HepG2 (cell line): ENCODE results near the gene CYP4A22. TPM values are rescaled to one million over a fixed set of nuclear protein-coding genes. Genes with fewer than 3 reads are reported as not detected.
A peak's percentile ranks its signal among the peaks of the same experiment; 100 is the strongest.

Source experiments
- ATAD3A ChIP-seq: sonication (generic); formaldehyde crosslinking; IDR thresholded peaks from 2 replicates; pipeline ENCODE4 v1.4.0; 2020; ENCODE audit warnings: missing genetic modification reagents
- BRD4 ChIP-seq: sonication (generic); formaldehyde crosslinking; IDR thresholded peaks from 2 replicates; pipeline ENCODE4 v1.4.0; 2020; ENCODE audit warnings: missing genetic modification reagents
- CBFB ChIP-seq: sonication (generic); formaldehyde crosslinking; IDR thresholded peaks from 2 replicates; pipeline ENCODE4 v1.4.0; 2020; ENCODE audit warnings: missing genetic modification reagents
- FLYWCH1 ChIP-seq: sonication (generic); formaldehyde crosslinking; IDR thresholded peaks from 2 replicates; pipeline ENCODE4 v1.8.1; 2023; ENCODE audit warnings: mild to moderate bottlenecking, missing genetic modification reagents
- FOXP1 ChIP-seq, 2 experiments: fragments of 450-650 bp in 1 of 2; IDR thresholded peaks; 2 replicates each; pipeline ENCODE4 v1.6.1; 2017 to 2018; ENCODE audit warnings: antibody characterized with exemption in 1 of 2
- HMGA1 ChIP-seq: sonication (generic); formaldehyde crosslinking; conservative IDR thresholded peaks from 2 replicates; pipeline ENCODE4 v1.4.0; 2020; ENCODE audit warnings: missing genetic modification reagents
- MZF1 ChIP-seq: sonication (generic); formaldehyde crosslinking; IDR thresholded peaks from 2 replicates; pipeline ENCODE4 v1.8.1; 2023; ENCODE audit warnings: mild to moderate bottlenecking, missing genetic modification reagents, borderline replicate concordance
- NCOA1 ChIP-seq: sonication (generic); formaldehyde crosslinking; IDR thresholded peaks from 2 replicates; pipeline ENCODE4 v1.9.0; 2021; ENCODE audit warnings: missing genetic modification reagents
- NFE2L2 ChIP-seq: fragments of 150-350 bp; IDR thresholded peaks from 2 replicates; pipeline ENCODE4 v1.6.1; 2014; ENCODE audit warnings: low read length
- NPAS2 ChIP-seq: sonication (generic); formaldehyde crosslinking; IDR thresholded peaks from 2 replicates; pipeline ENCODE4 v1.8.0; 2022; ENCODE audit warnings: mild to moderate bottlenecking, missing genetic modification reagents, borderline replicate concordance
- PITX1 ChIP-seq: sonication (generic); formaldehyde crosslinking; IDR thresholded peaks from 2 replicates; pipeline ENCODE4 v1.5.1; 2020; ENCODE audit warnings: mild to moderate bottlenecking, missing genetic modification reagents
- SAP130 ChIP-seq: IDR thresholded peaks from 2 replicates; pipeline ENCODE4 v1.6.1; 2016; ENCODE audit warnings: low read depth
- SKI ChIP-seq: fragments of 450-650 bp; IDR thresholded peaks from one replicate; pipeline ENCODE4 v1.6.1; 2018; ENCODE audit warnings: mild to moderate bottlenecking; ENCODE audit not compliant: partially characterized antibody
- SNRNP70 ChIP-seq: fragments of 200-400 bp; formaldehyde crosslinking; IDR thresholded peaks from 2 replicates; pipeline ENCODE4 v1.6.1; 2017; ENCODE audit warnings: mild to moderate bottlenecking, low read depth, low read length, moderate library complexity
- TCF7L2 ChIP-seq: IDR thresholded peaks from 2 replicates; pipeline ENCODE4 v1.6.1; 2011; ENCODE audit warnings: mild to moderate bottlenecking, low read depth, low read length, moderate library complexity
- ZBTB42 ChIP-seq: sonication (generic); formaldehyde crosslinking; IDR thresholded peaks from 2 replicates; pipeline ENCODE4 v1.5.0; 2020; ENCODE audit warnings: mild to moderate bottlenecking, missing genetic modification reagents
- ZKSCAN1 ChIP-seq: fragments of 150-350 bp; IDR thresholded peaks from 2 replicates; pipeline ENCODE4 v1.6.1; 2014; ENCODE audit warnings: low read length
- ZNF317 ChIP-seq: sonication (generic); formaldehyde crosslinking; IDR thresholded peaks from 2 replicates; pipeline ENCODE4 v1.5.0; 2020; ENCODE audit warnings: mild to moderate bottlenecking, missing genetic modification reagents
- ZNF460 ChIP-seq: sonication (generic); formaldehyde crosslinking; IDR thresholded peaks from 2 replicates; pipeline ENCODE4 v1.5.1; 2020; ENCODE audit warnings: missing genetic modification reagents, mild to moderate bottlenecking, borderline replicate concordance
- ZNF572 ChIP-seq: sonication (generic); formaldehyde crosslinking; IDR thresholded peaks from 2 replicates; pipeline ENCODE4 v1.5.1; 2020; ENCODE audit warnings: mild to moderate bottlenecking, missing genetic modification reagents
- ZNF577 ChIP-seq: sonication (generic); formaldehyde crosslinking; IDR thresholded peaks from 2 replicates; pipeline ENCODE4 v1.4.0; 2020; ENCODE audit warnings: mild to moderate bottlenecking, low read depth, missing genetic modification reagents, borderline replicate concordance
- ZNF773 ChIP-seq: sonication (generic); formaldehyde crosslinking; IDR thresholded peaks from 2 replicates; pipeline ENCODE4 v1.4.0; 2020; ENCODE audit warnings: missing genetic modification reagents, borderline replicate concordance
- polyA plus RNA-seq, 8 experiments: library from polyadenylated mRNA; depleted of rRNA in 3 of 8; stranded (reverse) in 7 of 8; unstranded in 1 of 8; fragments of >200 nt; fragmentation: Illumina TruSeq in 4 of 8; extraction: Trizol in 4 of 8; gene quantifications; 2 replicates each; pipeline versions ENCODE4 v1.2.1 to v1.2.3, GENCODE V29; 2011 to 2016; ENCODE audit warnings: low read depth in 4 of 8, missing spikeins in 1 of 8, mixed read lengths in 1 of 8; ENCODE audit not compliant: insufficient read depth in 1 of 8
- total RNA-seq, 5 experiments: library from RNA; depleted of rRNA; stranded (reverse); fragments of >200 nt; fragmentation: Illumina TruSeq; extraction: Trizol; gene quantifications; 2 replicates each; pipeline ENCODE4 v1.2.3, GENCODE V29; 2016; ENCODE audit warnings: low read depth in 1 of 5
- TF ChIP-seq, protein P1 (sequence below): sonication (generic); formaldehyde crosslinking; conservative IDR thresholded peaks from 2 replicates; pipeline ENCODE4 v1.4.0; 2020; ENCODE audit warnings: missing genetic modification reagents
- TF ChIP-seq, protein P2 (sequence below): sonication (generic); formaldehyde crosslinking; IDR thresholded peaks from 2 replicates; pipeline ENCODE4 v1.4.0; 2020; ENCODE audit warnings: missing genetic modification reagents
- TF ChIP-seq, protein P3 (sequence below): sonication (generic); formaldehyde crosslinking; IDR thresholded peaks from 2 replicates; pipeline ENCODE4 v1.9.0; 2022; ENCODE audit warnings: low read depth, missing genetic modification reagents
- TF ChIP-seq, protein P4 (sequence below): sonication (generic); formaldehyde crosslinking; IDR thresholded peaks from 2 replicates; pipeline ENCODE4 v1.8.0; 2022; ENCODE audit warnings: mild to moderate bottlenecking, missing genetic modification reagents, moderate library complexity

CYP4A22 gene
- total and polyA plus RNA-seq, 2 of the 13 experiments (the other 11 are each of a cell fraction or from before 2014, with no cell fraction given): not detected

DNA sequence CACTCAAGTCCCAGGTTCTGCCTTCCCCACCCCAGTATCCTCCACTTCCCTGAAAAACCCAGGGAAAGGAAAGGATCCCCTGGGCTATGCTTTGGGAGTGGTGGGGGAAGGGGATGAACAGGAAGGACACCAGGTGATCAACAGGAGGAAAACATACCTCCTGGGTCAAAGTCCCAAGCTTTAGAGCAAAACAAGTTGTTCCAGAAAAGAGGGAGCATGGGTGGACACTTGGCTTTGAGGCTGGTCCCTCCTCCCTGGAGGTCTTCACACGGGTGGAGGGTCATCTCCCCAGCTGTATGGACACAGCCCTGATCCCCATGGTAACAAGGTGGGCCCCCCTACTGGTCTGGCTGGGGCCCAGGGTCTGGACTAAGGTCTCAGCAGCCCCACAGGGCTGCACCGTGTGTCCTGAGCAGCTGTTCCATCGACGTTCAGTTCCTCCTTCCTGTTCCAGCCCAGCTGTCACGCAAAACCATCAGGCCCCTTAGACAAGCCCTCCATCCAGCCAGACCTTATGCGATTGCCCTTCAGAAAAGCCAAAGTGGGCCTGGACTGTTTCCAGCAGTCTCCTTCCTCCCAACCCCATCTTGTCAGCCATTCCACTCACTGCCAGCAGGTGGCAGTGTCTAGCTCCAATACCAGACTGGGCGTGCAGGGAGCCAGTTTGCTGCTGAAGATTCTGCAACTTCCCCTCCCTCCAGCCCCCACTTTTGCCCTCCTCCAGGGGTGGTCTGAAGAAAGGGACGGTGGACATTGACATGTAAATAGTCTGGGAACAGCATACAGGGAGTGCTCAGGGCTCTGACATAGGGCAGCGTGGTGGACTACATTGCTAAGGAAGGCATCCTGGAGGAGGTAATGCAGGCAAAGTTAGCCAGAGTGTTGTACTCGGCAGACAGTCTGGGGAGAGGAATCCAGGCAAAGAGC is 55.5 kb downstream of the CYP4A22 start (continued):
- TF ChIP-seq ATAD3A (CRISPR knock-in tag) (no peak), ZNF577 (CRISPR knock-in tag) (no peak), ZKSCAN1 (no peak), ZNF460 (CRISPR knock-in tag) (no peak; the same call in 1 of the 2 replicates), ZNF572 (CRISPR knock-in tag) (no peak), MZF1 (no peak), CBFB (CRISPR knock-in tag) (0 out of 2 replicates have a peak, but pooled peaks have one; percentile 38), ZNF317 (CRISPR knock-in tag) (peak; percentile 21; the same call in 1 of the 2 replicates), NFE2L2 (no peak), HMGA1 (CRISPR knock-in tag) (no peak), BRD4 (CRISPR knock-in tag) (0 out of 2 replicates have a peak, but pooled peaks have one; percentile 50), NCOA1 (CRISPR knock-in tag) (no peak), PITX1 (CRISPR knock-in tag) (peak; percentile 49), SAP130 (CRISPR knock-in tag) (peak; percentile 51), SNRNP70 (no peak), FOXP1 (IDR thresholded peaks at IDR 0.05) (no peak), FOXP1 (CRISPR knock-in tag; IDR thresholded peaks at IDR 0.05) (peak; percentile 81), NPAS2 (CRISPR knock-in tag) (no peak), SKI (peak; percentile 17), TCF7L2 (no peak), ZNF773 (CRISPR knock-in tag) (no peak), ZBTB42 (CRISPR knock-in tag) (no peak), FLYWCH1 (no peak)
- TF ChIP-seq, protein P1, sequence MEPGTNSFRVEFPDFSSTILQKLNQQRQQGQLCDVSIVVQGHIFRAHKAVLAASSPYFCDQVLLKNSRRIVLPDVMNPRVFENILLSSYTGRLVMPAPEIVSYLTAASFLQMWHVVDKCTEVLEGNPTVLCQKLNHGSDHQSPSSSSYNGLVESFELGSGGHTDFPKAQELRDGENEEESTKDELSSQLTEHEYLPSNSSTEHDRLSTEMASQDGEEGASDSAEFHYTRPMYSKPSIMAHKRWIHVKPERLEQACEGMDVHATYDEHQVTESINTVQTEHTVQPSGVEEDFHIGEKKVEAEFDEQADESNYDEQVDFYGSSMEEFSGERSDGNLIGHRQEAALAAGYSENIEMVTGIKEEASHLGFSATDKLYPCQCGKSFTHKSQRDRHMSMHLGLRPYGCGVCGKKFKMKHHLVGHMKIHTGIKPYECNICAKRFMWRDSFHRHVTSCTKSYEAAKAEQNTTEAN (CRISPR knock-in tag): peak; percentile 78
- TF ChIP-seq, protein P2, sequence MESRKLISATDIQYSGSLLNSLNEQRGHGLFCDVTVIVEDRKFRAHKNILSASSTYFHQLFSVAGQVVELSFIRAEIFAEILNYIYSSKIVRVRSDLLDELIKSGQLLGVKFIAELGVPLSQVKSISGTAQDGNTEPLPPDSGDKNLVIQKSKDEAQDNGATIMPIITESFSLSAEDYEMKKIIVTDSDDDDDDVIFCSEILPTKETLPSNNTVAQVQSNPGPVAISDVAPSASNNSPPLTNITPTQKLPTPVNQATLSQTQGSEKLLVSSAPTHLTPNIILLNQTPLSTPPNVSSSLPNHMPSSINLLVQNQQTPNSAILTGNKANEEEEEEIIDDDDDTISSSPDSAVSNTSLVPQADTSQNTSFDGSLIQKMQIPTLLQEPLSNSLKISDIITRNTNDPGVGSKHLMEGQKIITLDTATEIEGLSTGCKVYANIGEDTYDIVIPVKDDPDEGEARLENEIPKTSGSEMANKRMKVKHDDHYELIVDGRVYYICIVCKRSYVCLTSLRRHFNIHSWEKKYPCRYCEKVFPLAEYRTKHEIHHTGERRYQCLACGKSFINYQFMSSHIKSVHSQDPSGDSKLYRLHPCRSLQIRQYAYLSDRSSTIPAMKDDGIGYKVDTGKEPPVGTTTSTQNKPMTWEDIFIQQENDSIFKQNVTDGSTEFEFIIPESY (CRISPR knock-in tag): no peak
- TF ChIP-seq, protein P3, sequence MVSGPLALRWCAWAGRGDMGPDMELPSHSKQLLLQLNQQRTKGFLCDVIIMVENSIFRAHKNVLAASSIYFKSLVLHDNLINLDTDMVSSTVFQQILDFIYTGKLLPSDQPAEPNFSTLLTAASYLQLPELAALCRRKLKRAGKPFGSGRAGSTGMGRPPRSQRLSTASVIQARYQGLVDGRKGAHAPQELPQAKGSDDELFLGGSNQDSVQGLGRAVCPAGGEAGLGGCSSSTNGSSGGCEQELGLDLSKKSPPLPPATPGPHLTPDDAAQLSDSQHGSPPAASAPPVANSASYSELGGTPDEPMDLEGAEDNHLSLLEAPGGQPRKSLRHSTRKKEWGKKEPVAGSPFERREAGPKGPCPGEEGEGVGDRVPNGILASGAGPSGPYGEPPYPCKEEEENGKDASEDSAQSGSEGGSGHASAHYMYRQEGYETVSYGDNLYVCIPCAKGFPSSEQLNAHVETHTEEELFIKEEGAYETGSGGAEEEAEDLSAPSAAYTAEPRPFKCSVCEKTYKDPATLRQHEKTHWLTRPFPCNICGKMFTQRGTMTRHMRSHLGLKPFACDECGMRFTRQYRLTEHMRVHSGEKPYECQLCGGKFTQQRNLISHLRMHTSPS (CRISPR knock-in tag): no peak
- TF ChIP-seq, protein P4, sequence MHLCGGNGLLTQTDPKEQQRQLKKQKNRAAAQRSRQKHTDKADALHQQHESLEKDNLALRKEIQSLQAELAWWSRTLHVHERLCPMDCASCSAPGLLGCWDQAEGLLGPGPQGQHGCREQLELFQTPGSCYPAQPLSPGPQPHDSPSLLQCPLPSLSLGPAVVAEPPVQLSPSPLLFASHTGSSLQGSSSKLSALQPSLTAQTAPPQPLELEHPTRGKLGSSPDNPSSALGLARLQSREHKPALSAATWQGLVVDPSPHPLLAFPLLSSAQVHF: no peak
